Upper lobe of right lung (tissue), 1 donor: ENCODE data around the gene AIP. TPM values are rescaled to one million over a fixed set of nuclear protein-coding genes. Genes with fewer than 3 reads are reported as not detected.

Experiments used
- ATAC-seq: fragments of 200-7000 bp; cut with Tn5 transposase; one replicate; pipeline ENCODE4 v1.9.1; 2020; ENCODE audit warnings: mild to moderate bottlenecking, moderate library complexity
- DNase-seq: peaks from one replicate; pipeline ENCODE4 v3.0.0-alpha.2; 2020
- H3K27ac ChIP-seq: fragments of 200-600 bp; one replicate; pipeline ENCODE4 v1.8.0; 2022
- H3K27me3 ChIP-seq: fragments of 200-600 bp; one replicate; pipeline ENCODE4 v1.8.0; 2022; ENCODE audit warnings: mild to moderate bottlenecking
- H3K36me3 ChIP-seq: fragments of 200-600 bp; one replicate; pipeline ENCODE4 v1.8.0; 2022
- H3K4me1 ChIP-seq: fragments of 200-600 bp; one replicate; pipeline ENCODE4 v1.8.0; 2022
- H3K4me3 ChIP-seq: fragments of 200-600 bp; one replicate; pipeline ENCODE4 v1.8.0; 2022; ENCODE audit warnings: mild to moderate bottlenecking
- H3K9me3 ChIP-seq: fragments of 200-600 bp; one replicate; pipeline ENCODE4 v1.8.0; 2022
- CTCF ChIP-seq: fragments of 200-600 bp; IDR thresholded peaks from one replicate; pipeline ENCODE4 v1.8.0; 2022; ENCODE audit warnings: antibody characterized with exemption
- intact Hi-C: fragments of 100-400 bp; cut with DNase I; formaldehyde crosslinking; loops from one replicate; pipeline ENCODE4 v1.11.0; 2022
- total RNA-seq: library from RNA; stranded (reverse); fragmentation: NEBNext Ultra II Directional; extraction: Animal tissue kit (Norgen Biotek cat#: 25700); gene quantifications from one replicate; pipeline ENCODE4 v1.2.1, GENCODE V29; 2021
- donor health status: DM: no; HTN: yes; CAD: no; lungs with severe emphysema.

Gene AIP
- total RNA-seq, 1 donor from 2014 or later, result 87.0 TPM

- H3K4me3 ChIP-seq, result no peak overlapping the region
- H3K4me1 ChIP-seq, result no peaks in the 10 kb centered on the region
- DNase-seq (no peak), ATAC-seq (no peak)
- intact Hi-C loops, result no loop called here
- no peaks in the 10 kb centered on the region for H3K27me3 ChIP-seq
- H3K9me3 ChIP-seq, result no peaks in the 10 kb centered on the region
- H3K36me3 ChIP-seq, result no peaks in the 10 kb centered on the region
- TF ChIP-seq CTCF, result no peak
- no peak overlapping the region for H3K27ac ChIP-seq
These were observed 31.2 kb upstream of the AIP start for GRCh38 chr11:67451658-67451976.

- ATAC-seq, result peak; percentile 70
- no peaks in the 10 kb centered on the region for H3K4me1 ChIP-seq
- intact Hi-C loops, result no loop called here
- H3K27ac ChIP-seq, result peak within 1 kb of the TSS; percentile 66
- no peaks in the 10 kb centered on the region for H3K27me3 ChIP-seq
- peak; percentile 75 for DNase-seq
- no peaks in the 10 kb centered on the region for H3K36me3 ChIP-seq
- H3K4me3 ChIP-seq, result no peak within 1 kb of the TSS
- H3K9me3 ChIP-seq, result no peaks in the 10 kb centered on the region
- peak; percentile 19 for TF ChIP-seq CTCF
These were observed 30.5 kb upstream of the AIP start, which contains the start of gene GPR152 for GRCh38 chr11:67452141-67452952. Gene GPR152, minus strand, starts transcription at chr11:67452729. Its CDS starts 5 bp downstream, at chr11:67452724.

GRCh38 chr11:67453816-67454732 lies 28.8 kb upstream of the AIP start:
- intact Hi-C loops, result no loop called here
- no peak for TF ChIP-seq CTCF
- ATAC-seq (no peak), DNase-seq (no peak)
- Histone ChIP-seq H3K4me3 (no peak overlapping the region), H3K36me3 (no peaks in the 10 kb centered on the region), H3K4me1 (no peaks in the 10 kb centered on the region), H3K27me3 (no peaks in the 10 kb centered on the region), H3K27ac (no peak overlapping the region), H3K9me3 (no peaks in the 10 kb centered on the region)

GRCh38 chr11:67455054-67455453 lies 27.8 kb upstream of the AIP start, which contains the start of gene CABP4:
Gene CABP4, plus strand, starts transcription at chr11:67455354. Its CDS starts 70 bp downstream, at chr11:67455424.
- intact Hi-C loops, result no loop called here
- Histone ChIP-seq H3K9me3 (no peaks in the 10 kb centered on the region), H3K4me3 (no peak within 1 kb of the TSS), H3K27ac (no peak within 1 kb of the TSS), H3K4me1 (no peaks in the 10 kb centered on the region), H3K36me3 (no peaks in the 10 kb centered on the region), H3K27me3 (no peaks in the 10 kb centered on the region)
- ATAC-seq (no peak), DNase-seq (no peak)
- no peak for TF ChIP-seq CTCF

GRCh38 chr11:67456068-67456705 lies 26.6 kb upstream of the AIP start:
- ATAC-seq, result no peak
- Histone ChIP-seq H3K9me3 (no peaks in the 10 kb centered on the region), H3K4me3 (no peak overlapping the region), H3K36me3 (no peaks in the 10 kb centered on the region), H3K27me3 (no peaks in the 10 kb centered on the region), H3K27ac (no peak overlapping the region), H3K4me1 (no peaks in the 10 kb centered on the region)
- TF ChIP-seq CTCF, result no peak
- intact Hi-C loops, result no loop called here
- peak; percentile 62 for DNase-seq
